22Rv1 (cell line): Measurements from ENCODE around the gene EGFR.

Source experiments
- H3K27ac ChIP-seq: fragments of 450-650 bp; 2 replicates; pipeline ENCODE4 v1.5.1; 2017
- ZFX ChIP-seq: fragments of 450-650 bp; IDR thresholded peaks from 2 replicates; pipeline ENCODE4 v1.6.1; 2017; ENCODE audit warnings: antibody characterized with exemption, borderline replicate concordance
- TF ChIP-seq, protein P1 (sequence below): fragments of 450-650 bp; IDR thresholded peaks from 2 replicates; pipeline ENCODE4 v1.5.1; 2017; ENCODE audit warnings: mild to moderate bottlenecking

The EGFR gene

DNA sequence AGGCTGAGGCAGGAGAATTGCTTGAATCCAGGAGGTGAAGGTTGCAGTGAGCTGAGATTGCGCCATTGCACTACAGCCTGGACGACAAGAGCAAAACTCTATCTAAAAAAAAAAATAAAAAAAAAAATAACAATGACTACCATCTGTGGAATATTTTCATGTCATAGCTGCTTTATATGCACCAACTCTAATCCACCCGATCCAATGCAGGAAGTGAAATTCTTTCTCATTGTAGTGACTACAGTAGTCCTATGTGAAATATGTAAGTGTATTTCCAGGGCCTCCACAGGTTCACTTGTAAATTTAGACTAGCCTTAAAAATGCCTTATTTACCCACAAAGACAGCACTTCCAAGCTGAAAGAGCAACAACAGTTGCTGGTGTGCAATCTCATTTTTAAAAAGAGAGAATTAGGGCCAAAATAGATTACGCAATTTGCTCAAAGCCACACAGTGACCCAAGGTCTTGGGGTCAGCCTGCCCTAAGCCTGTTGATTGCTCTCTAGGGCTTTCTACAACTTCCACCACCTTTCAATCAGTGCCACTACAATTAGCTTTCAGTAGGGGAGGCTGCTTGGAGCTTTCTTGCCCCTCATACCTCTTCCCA lies 25.8 kb upstream of the EGFR start:
- H3K27ac ChIP-seq, result no peak overlapping the region
- no peak for TF ChIP-seq ZFX

DNA sequence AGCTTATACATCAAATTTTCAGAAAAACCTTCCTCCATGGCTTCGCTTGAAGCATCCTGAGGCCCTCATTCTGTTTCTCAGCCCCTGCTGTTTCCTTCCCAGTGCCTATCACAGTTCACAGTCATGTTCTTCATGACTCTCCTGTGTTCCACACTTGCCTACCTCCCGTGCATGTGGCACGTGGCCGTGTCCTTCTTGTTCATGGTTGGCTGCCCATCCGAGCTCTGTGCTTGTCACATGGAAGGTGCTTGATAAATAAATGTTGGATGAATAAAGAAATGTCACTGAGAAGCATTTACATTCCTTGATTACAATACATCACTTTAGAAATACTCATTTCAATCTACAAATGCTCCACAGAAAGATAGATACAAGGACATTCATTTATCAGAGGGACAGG lies 23.7 kb upstream of the EGFR start:
- TF ChIP-seq, protein P1, sequence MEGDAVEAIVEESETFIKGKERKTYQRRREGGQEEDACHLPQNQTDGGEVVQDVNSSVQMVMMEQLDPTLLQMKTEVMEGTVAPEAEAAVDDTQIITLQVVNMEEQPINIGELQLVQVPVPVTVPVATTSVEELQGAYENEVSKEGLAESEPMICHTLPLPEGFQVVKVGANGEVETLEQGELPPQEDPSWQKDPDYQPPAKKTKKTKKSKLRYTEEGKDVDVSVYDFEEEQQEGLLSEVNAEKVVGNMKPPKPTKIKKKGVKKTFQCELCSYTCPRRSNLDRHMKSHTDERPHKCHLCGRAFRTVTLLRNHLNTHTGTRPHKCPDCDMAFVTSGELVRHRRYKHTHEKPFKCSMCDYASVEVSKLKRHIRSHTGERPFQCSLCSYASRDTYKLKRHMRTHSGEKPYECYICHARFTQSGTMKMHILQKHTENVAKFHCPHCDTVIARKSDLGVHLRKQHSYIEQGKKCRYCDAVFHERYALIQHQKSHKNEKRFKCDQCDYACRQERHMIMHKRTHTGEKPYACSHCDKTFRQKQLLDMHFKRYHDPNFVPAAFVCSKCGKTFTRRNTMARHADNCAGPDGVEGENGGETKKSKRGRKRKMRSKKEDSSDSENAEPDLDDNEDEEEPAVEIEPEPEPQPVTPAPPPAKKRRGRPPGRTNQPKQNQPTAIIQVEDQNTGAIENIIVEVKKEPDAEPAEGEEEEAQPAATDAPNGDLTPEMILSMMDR, result no peak
- TF ChIP-seq ZFX, result no peak
- H3K27ac ChIP-seq, result no peak overlapping the region

DNA sequence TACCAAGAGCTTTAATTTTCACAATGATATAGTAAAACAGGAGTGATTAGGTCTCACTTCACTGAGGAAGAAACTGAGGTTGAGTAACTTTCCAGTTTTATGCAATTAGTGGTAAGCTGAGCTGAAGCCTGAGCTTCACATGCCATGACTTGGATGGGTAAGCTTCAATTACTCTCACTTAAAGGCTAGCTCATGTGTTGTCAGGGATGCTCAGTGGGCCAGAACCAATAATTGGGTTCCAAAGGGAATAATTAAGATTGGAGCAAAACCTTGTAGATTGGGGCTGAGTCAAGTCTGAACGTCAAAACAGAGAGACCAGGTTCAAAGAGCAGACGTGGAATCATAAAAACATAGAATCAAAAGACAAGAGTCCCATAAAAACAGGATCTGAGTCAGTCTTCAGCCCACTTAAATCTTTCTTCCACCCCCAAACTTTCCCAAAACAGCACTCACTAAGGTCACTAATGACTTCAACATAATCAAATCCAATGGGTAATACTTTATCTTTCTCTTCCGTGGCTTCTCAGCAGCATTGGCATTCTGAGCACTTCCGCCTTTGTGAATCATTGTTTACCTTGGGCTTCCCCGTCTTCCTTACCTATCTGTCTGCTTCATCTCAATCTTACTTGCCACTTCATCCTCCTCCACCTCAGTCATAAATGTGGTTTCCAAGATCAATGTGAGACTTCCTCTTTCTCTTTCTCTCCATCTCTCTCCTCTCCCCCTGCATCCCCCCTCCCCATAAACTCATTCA lies 23.0 kb upstream of the EGFR start:
- no peak overlapping the region for H3K27ac ChIP-seq
- TF ChIP-seq, protein P1, result no peak
- no peak for TF ChIP-seq ZFX

DNA sequence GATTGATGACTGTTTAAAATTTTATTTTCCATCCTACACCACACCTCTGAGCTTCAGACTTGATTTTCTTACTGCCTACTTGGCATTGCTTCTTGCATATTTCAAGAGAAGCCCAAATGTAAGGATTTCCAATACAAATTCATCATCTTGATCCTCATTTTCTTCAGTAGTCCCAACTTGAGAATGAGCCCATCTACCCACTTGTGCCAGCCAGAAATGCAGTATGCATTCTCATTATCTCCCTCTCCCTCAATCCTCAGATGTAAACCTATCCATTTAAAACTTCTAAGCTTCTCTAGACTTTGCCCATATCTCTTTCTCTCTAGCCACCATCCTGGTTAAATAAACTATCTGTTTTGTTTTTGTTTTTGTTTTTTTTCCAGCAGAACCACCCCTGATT lies 22.4 kb upstream of the EGFR start:
- TF ChIP-seq, protein P1, result no peak
- TF ChIP-seq ZFX, result no peak
- H3K27ac ChIP-seq, result no peak overlapping the region

DNA sequence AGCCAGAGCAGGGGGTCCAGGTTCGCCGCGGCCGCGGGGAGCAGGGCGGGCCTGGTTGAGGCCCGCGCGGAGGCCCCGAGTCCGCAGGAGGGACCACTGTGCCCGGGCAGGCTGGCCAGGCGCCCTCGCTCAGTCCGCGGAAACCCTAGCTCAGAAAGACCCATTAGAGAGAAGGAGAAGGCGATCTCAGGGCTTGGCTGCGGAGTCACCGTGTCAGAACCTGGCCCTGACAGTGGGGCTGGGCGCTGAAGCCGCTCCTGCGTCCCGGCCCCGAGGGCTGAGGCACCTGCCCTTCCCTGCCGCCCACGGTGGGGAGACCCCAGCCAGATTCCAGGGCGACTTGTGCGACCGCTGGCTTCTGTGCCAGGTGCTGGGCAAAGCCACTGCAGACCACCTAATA lies 14.2 kb upstream of the EGFR start:
- no peak for TF ChIP-seq ZFX
- TF ChIP-seq, protein P1, result no peak
- H3K27ac ChIP-seq, result no peak overlapping the region

DNA sequence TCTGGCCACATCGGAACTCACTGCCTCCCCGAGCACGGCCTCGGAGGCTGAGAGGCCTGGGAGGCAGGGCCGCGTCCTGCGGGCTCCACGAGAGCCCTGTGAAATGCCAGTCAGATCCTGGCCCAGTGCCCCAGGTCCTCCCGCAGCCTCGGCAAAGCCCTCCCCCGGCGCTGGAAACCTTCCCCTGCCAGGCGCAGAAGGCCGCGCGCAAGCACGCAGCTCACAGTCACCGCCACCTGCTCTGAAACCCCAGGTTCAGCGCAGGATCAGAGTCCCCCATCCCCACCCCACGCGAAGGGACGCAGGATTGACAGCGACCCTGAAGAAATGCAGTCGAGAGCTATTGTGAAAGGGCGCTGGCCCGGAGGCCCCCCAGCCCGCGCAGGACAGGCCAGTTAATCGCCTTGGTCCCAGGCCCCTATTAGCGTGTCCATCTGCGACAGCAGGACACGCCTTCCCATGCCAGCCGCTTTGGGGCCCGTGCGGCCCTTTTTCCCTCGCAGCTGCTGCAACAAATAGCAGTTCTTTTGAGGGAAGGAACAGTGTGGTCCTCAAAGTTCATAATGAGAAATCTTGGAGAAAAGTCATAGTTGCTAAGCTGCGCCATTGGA lies 13.5 kb upstream of the EGFR start:
- no peak for TF ChIP-seq ZFX
- TF ChIP-seq, protein P1, result no peak
- H3K27ac ChIP-seq, result no peak overlapping the region

DNA sequence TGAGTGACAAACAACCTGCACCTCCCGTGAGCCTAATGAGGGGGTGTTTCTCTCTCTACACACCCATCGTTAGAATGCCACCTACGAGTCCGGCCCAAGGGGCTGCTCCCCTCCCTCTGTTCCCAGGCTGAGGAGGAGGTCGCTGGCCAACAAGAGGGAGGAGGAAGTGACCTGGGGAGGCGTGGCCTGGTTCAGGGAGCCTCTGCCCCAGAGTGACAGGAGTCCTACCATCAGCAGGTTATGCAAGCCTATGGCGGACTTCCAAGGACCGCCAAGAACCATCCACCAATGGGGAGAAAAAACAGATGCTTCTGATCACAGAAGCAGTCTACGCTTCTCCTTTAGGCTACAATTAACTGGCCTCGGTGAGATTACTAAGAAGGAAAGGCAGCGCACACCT lies 12.3 kb upstream of the EGFR start:
- no peak for TF ChIP-seq ZFX
- TF ChIP-seq, protein P1, result no peak
- no peak overlapping the region for H3K27ac ChIP-seq
